Caco-2 (cell line): ENCODE measurements around the gene SLC25A18. TPM values are rescaled to one million over a fixed set of nuclear protein-coding genes. Genes with fewer than 3 reads are reported as not detected.

Experiments used
- BruUV-seq: library from RNA; stranded (reverse); fragments of 400-500 nt; replicated peaks from 2 replicates; lab custom pipeline; 2021; lab: Mats Ljungman, UMichigan
- CTCF ChIA-PET: fragments of 300-600 bp; sonication (Branson Sonifier 250); formaldehyde crosslinking; loops from one replicate; lab custom pipeline; 2022; ENCODE audit warnings: antibody characterized with exemption; lab: Charles Lee
- POLR2A ChIA-PET: fragments of 300-600 bp; sonication (Branson Sonifier 250); formaldehyde crosslinking; loops from one replicate; lab custom pipeline; 2022; ENCODE audit warnings: antibody characterized with exemption; lab: Charles Lee
- DNase-seq, 2 experiments: peaks; one replicate each; pipeline versions ENCODE4 v3.0.0 to v3.0.0-alpha.2; 2020 to 2022
- H3K27me3 ChIP-seq: replicated peaks from 2 replicates; pipeline ENCODE4 v1.6.0; 2011; ENCODE audit warnings: low read length; ENCODE audit not compliant: control insufficient read depth, insufficient read depth
- H3K36me3 ChIP-seq: 2 replicates; pipeline ENCODE4 v1.5.1; 2011; ENCODE audit warnings: low read length; ENCODE audit not compliant: control insufficient read depth, insufficient read depth
- H3K4me1 ChIP-seq: fragments of 250-450 bp; sonication (Bioruptor Pico); 2 replicates; pipeline ENCODE4 v1.5.1; 2020; ENCODE audit warnings: mild to moderate bottlenecking
- H3K4me3 ChIP-seq: 2 replicates; pipeline ENCODE4 v1.5.1; 2011; ENCODE audit warnings: low read depth, mild to moderate bottlenecking, control low read depth, low read length
- H3K9me3 ChIP-seq: fragments of 250-450 bp; sonication (Bioruptor Pico); 2 replicates; pipeline ENCODE4 v1.5.1; 2020; ENCODE audit warnings: mild to moderate bottlenecking, moderate library complexity
- H3K27ac Mint-ChIP-seq: one replicate; pipeline ENCODE4 v1.8.0; 2022; ENCODE audit warnings: mixed read lengths; ENCODE audit not compliant: unreplicated experiment
- H3K27me3 Mint-ChIP-seq: one replicate; pipeline ENCODE4 v1.8.0; 2022; ENCODE audit warnings: mixed read lengths; ENCODE audit not compliant: insufficient read depth, unreplicated experiment
- H3K36me3 Mint-ChIP-seq: one replicate; pipeline ENCODE4 v1.8.0; 2022; ENCODE audit warnings: mild to moderate bottlenecking, mixed read lengths; ENCODE audit not compliant: insufficient read depth, unreplicated experiment
- H3K4me1 Mint-ChIP-seq: one replicate; pipeline ENCODE4 v1.8.0; 2022; ENCODE audit warnings: low read depth, mixed read lengths; ENCODE audit not compliant: unreplicated experiment
- H3K4me3 Mint-ChIP-seq: one replicate; pipeline ENCODE4 v1.8.0; 2022; ENCODE audit warnings: mild to moderate bottlenecking, moderate library complexity, mixed read lengths; ENCODE audit not compliant: unreplicated experiment
- H3K9me3 Mint-ChIP-seq: one replicate; pipeline ENCODE4 v1.8.0; 2022; ENCODE audit warnings: mixed read lengths; ENCODE audit not compliant: unreplicated experiment
- intact Hi-C: fragments of 100-400 bp; cut with micrococcal nuclease; formaldehyde crosslinking; loops from one replicate; pipeline ENCODE4 v1.10.0; 2022; ENCODE audit not compliant: unreplicated experiment
- total RNA-seq: library from RNA; stranded (reverse); gene quantifications from 2 replicates; pipeline ENCODE4 v1.2.3, GENCODE V29; 2022
- TF ChIP-seq, protein P1 (sequence below), 2 experiments: fragments of 200-600 bp in 1 of 2; IDR thresholded peaks; 1 replicate in 1 of 2; 2 replicates in 1 of 2; pipeline versions ENCODE4 v1.5.1 to v1.8.0; 2011 to 2022; ENCODE audit warnings: antibody characterized with exemption in 1 of 2, control low read depth in 1 of 2, inconsistent platforms in 1 of 2, low read depth in 1 of 2, low read length in 1 of 2, mild to moderate bottlenecking in 1 of 2, moderate library complexity in 1 of 2; ENCODE audit not compliant: insufficient read depth in 1 of 2, severe bottlenecking in 1 of 2, unreplicated experiment in 1 of 2

SLC25A18 gene
- total RNA-seq, 1 experiment from 2014 or later: not detected

DNA sequence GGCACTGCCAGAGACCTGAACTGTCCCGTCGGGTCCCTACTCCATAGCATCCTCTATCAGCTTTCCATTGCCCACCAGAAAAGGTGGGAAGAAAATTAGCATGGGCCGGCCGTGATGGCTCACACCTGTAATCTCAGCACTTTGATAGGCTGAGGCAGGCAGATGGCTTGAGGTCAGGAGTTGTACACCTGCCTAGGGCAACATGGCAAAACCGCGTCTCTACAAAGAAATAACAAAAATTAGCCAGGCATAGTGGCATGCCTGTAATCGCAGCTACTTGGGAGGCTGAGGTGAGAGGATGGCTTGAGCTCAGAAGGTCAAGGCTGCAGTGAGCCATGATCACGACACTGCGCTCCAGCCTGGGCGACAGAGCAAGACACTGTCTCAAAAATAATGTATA lies 3.5 kb downstream of the SLC25A18 start:
- CTCF ChIA-PET: no interaction called here
- no peaks in the 10 kb centered on the region for H3K9me3 Mint-ChIP-seq
- H3K4me1 ChIP-seq: peaks cover 12% of the 10 kb centered on the region; the same call in 1 of the 2 replicates
- no peak overlapping the region for H3K4me3 Mint-ChIP-seq
- H3K27me3 ChIP-seq: no peaks in the 10 kb centered on the region
- H3K4me3 ChIP-seq: no peak overlapping the region
- DNase-seq: no peak
- no peaks in the 10 kb centered on the region for H3K36me3 ChIP-seq
- peaks cover 22% of the 10 kb centered on the region for H3K4me1 Mint-ChIP-seq
- H3K36me3 Mint-ChIP-seq: no peaks in the 10 kb centered on the region
- TF ChIP-seq, protein P1, sequence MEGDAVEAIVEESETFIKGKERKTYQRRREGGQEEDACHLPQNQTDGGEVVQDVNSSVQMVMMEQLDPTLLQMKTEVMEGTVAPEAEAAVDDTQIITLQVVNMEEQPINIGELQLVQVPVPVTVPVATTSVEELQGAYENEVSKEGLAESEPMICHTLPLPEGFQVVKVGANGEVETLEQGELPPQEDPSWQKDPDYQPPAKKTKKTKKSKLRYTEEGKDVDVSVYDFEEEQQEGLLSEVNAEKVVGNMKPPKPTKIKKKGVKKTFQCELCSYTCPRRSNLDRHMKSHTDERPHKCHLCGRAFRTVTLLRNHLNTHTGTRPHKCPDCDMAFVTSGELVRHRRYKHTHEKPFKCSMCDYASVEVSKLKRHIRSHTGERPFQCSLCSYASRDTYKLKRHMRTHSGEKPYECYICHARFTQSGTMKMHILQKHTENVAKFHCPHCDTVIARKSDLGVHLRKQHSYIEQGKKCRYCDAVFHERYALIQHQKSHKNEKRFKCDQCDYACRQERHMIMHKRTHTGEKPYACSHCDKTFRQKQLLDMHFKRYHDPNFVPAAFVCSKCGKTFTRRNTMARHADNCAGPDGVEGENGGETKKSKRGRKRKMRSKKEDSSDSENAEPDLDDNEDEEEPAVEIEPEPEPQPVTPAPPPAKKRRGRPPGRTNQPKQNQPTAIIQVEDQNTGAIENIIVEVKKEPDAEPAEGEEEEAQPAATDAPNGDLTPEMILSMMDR (IDR thresholded peaks at IDR 0.05; ENCODE audit: insufficient read depth in 1 of 2, low read depth in 1 of 2, low read length in 1 of 2, severe bottlenecking in 1 of 2, unreplicated experiment in 1 of 2): no peak
- no TSS peak for BruUV-seq
- no peaks in the 10 kb centered on the region for H3K27me3 Mint-ChIP-seq
- no peaks in the 10 kb centered on the region for H3K9me3 ChIP-seq
- POLR2A ChIA-PET: no interaction called here
- no peak overlapping the region for H3K27ac Mint-ChIP-seq
- intact Hi-C loops: no loop called here

DNA sequence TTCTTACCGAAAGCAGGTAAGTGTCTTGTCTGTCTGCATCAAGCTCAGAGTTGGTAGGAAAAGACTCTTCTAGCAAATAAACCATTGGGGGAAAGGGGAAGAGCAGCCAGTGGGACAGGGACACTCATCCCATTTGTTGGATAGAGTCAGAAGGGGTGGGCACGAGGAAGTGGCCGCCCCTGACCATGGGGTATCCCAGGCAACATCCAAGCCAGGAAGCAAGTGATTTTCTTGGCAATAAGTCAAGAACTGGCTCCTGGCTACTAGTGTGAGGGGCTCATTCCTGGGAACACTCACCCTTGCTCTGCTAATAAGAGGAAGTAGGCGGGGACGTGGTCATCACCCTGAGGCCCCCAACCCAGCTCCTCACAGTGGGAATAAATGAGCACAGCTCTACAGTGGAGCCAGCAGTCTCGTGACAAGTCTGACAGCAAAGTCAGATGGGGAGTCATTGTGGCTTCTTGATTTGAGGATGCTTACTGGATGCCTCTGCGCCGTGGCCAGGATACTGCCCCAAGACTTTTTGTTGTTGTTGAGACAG lies 6.7 kb downstream of the SLC25A18 start:
- Mint-ChIP-seq H3K27ac (no peak overlapping the region), H3K36me3 (no peaks in the 10 kb centered on the region), H3K4me1 (peaks cover 9% of the 10 kb centered on the region), H3K4me3 (no peak overlapping the region), H3K27me3 (no peaks in the 10 kb centered on the region), H3K9me3 (no peaks in the 10 kb centered on the region)
- Histone ChIP-seq H3K4me3 (no peak overlapping the region), H3K27me3 (no peaks in the 10 kb centered on the region), H3K36me3 (no peaks in the 10 kb centered on the region), H3K4me1 (no peaks in the 10 kb centered on the region), H3K9me3 (no peaks in the 10 kb centered on the region)
- ChIA-PET POLR2A (no interaction called here), CTCF (no interaction called here)
- DNase-seq: no peak
- TF ChIP-seq, protein P1 (IDR thresholded peaks at IDR 0.05; ENCODE audit: insufficient read depth in 1 of 2, low read depth in 1 of 2, low read length in 1 of 2, severe bottlenecking in 1 of 2, unreplicated experiment in 1 of 2): no peak
- intact Hi-C loops: no loop called here
- no TSS peak for BruUV-seq

DNA sequence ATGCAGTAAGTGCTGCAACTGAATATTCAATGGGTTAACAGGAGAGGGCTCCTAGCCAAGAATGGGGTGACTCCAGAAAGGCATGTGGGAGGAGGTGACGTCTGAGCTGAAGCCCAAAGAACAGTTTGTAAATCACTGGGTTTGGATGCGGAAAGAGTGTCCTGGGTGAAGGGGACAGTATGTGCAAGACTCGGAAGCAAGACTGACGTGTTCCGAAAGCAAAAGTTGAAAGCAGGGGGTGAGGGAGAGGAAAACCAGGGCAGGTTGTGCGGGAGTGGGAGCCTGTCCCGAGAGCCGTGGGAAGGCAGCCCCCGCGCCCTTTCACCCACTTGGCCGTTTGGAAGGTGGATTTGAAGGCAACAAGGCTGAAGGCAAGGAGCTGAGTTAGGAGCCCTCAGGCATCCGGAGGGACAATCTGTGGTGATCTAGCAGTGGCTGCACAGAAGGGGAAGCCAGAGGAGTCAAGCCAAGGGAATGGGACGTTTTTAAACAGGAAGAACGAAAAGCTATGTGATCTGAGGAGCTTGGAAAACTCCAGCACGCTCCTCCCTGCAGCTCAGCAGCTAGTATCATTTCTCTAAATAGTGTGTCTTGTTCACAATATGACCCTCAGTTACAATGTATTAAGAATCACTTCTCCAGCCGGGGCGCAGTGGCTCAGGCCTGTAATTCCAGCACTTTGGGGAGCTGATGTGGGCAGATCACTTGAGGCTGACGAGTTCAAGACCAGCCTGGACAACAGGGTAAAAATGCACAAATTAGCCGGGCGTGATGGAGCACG lies 7.7 kb downstream of the SLC25A18 start:
- ChIA-PET POLR2A (interaction anchor here (0.6 kb wide), 1 partner anchor 55 kb away, joined by 11 read pairs; no protein-coding TSS in a partner anchor), CTCF (interaction anchor here (0.6 kb wide), 1 partner anchor 70 kb away, joined by 3 read pairs; no protein-coding TSS in a partner anchor)
- H3K4me1 ChIP-seq: no peaks in the 10 kb centered on the region
- no peaks in the 10 kb centered on the region for H3K9me3 Mint-ChIP-seq
- TF ChIP-seq, protein P1 (IDR thresholded peaks at IDR 0.05; ENCODE audit: insufficient read depth in 1 of 2, low read depth in 1 of 2, low read length in 1 of 2, severe bottlenecking in 1 of 2, unreplicated experiment in 1 of 2): no peak
- H3K4me3 ChIP-seq: no peak overlapping the region
- no peaks in the 10 kb centered on the region for H3K36me3 Mint-ChIP-seq
- no TSS peak for BruUV-seq
- intact Hi-C loops: no loop called here
- no peak overlapping the region for H3K4me3 Mint-ChIP-seq
- no peak for DNase-seq
- H3K27ac Mint-ChIP-seq: no peak overlapping the region
- no peaks in the 10 kb centered on the region for H3K27me3 Mint-ChIP-seq
- H3K36me3 ChIP-seq: no peaks in the 10 kb centered on the region
- no peaks in the 10 kb centered on the region for H3K27me3 ChIP-seq
- peaks cover 9% of the 10 kb centered on the region for H3K4me1 Mint-ChIP-seq
- H3K9me3 ChIP-seq: no peaks in the 10 kb centered on the region
